Neural progenitor cell (in vitro differentiated cells): ENCODE measurements around the gene OXT.

Experiments
- EZH2 ChIP-seq: fragments of 200-600 bp; sonication (generic); IDR thresholded peaks from 2 replicates; pipeline ENCODE4 v1.6.1; 2017; ENCODE audit warnings: antibody characterized with exemption, mild to moderate bottlenecking, moderate library complexity
- TF ChIP-seq, protein P1 (sequence below): fragments of 200-600 bp; sonication (generic); IDR thresholded peaks from 2 replicates; pipeline ENCODE4 v1.5.1; 2017; ENCODE audit warnings: antibody characterized with exemption, mild to moderate bottlenecking

DNA sequence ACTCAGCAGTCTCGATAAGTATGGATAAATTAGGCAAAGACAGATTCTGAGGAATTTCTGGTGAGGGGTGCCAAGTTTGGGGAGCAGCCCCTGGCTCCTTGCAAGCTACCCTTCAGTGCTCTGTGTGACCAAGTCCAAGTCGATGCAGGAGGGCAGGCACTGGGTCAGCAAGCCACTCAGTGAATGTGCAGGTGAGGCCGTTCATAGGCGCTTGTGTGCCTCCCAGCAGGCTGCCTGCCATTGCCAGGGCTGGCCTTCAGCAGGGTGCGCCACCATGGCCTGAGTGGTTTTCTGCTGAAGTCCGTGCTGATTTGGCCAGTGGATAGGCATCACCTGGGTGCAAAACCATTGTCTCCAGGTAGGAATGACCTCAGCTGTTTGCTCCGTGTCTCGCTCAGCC lies 31.3 kb upstream of the OXT start:
- TF ChIP-seq, protein P1, sequence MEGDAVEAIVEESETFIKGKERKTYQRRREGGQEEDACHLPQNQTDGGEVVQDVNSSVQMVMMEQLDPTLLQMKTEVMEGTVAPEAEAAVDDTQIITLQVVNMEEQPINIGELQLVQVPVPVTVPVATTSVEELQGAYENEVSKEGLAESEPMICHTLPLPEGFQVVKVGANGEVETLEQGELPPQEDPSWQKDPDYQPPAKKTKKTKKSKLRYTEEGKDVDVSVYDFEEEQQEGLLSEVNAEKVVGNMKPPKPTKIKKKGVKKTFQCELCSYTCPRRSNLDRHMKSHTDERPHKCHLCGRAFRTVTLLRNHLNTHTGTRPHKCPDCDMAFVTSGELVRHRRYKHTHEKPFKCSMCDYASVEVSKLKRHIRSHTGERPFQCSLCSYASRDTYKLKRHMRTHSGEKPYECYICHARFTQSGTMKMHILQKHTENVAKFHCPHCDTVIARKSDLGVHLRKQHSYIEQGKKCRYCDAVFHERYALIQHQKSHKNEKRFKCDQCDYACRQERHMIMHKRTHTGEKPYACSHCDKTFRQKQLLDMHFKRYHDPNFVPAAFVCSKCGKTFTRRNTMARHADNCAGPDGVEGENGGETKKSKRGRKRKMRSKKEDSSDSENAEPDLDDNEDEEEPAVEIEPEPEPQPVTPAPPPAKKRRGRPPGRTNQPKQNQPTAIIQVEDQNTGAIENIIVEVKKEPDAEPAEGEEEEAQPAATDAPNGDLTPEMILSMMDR: no peak
- TF ChIP-seq EZH2: no peak
